Neural progenitor cell (in vitro differentiated cells): ENCODE data around the gene NELL2.

Experiments
- EZH2 ChIP-seq: fragments of 200-600 bp; sonication (generic); IDR thresholded peaks from 2 replicates; pipeline ENCODE4 v1.6.1; 2017; ENCODE audit warnings: antibody characterized with exemption, mild to moderate bottlenecking, moderate library complexity
- EZH2phosphoT487 ChIP-seq: fragments of 200-600 bp; sonication (generic); IDR thresholded peaks from 2 replicates; pipeline ENCODE4 v1.6.1; 2017; ENCODE audit warnings: antibody characterized with exemption
- TF ChIP-seq, protein P1 (sequence below): fragments of 200-600 bp; sonication (generic); IDR thresholded peaks from 2 replicates; pipeline ENCODE4 v1.5.1; 2017; ENCODE audit warnings: antibody characterized with exemption, mild to moderate bottlenecking

DNA sequence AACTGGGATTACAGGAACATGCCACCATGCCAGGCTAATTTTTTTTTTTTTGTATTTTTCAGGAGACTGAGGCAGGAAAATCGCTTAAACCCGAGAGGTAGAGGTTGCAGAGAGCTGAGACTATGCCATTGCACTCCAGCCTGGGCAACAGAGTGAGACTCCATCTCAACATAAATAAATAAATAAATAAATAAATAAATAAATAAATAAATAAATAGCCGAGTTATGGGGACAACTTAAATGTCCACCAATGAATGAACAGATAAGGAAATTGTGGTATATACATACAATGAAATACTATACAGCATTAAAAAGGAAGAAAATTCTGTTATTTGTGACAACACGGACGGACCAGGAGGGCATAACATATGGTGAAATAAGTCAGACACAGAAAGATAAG, 325.7 kb downstream of the NELL2 start:
- TF ChIP-seq EZH2 (no peak), EZH2phosphoT487 (no peak)
- TF ChIP-seq, protein P1, sequence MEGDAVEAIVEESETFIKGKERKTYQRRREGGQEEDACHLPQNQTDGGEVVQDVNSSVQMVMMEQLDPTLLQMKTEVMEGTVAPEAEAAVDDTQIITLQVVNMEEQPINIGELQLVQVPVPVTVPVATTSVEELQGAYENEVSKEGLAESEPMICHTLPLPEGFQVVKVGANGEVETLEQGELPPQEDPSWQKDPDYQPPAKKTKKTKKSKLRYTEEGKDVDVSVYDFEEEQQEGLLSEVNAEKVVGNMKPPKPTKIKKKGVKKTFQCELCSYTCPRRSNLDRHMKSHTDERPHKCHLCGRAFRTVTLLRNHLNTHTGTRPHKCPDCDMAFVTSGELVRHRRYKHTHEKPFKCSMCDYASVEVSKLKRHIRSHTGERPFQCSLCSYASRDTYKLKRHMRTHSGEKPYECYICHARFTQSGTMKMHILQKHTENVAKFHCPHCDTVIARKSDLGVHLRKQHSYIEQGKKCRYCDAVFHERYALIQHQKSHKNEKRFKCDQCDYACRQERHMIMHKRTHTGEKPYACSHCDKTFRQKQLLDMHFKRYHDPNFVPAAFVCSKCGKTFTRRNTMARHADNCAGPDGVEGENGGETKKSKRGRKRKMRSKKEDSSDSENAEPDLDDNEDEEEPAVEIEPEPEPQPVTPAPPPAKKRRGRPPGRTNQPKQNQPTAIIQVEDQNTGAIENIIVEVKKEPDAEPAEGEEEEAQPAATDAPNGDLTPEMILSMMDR: no peak
